ENCODE data around the gene FCF1.

The FCF1 gene, protein sequence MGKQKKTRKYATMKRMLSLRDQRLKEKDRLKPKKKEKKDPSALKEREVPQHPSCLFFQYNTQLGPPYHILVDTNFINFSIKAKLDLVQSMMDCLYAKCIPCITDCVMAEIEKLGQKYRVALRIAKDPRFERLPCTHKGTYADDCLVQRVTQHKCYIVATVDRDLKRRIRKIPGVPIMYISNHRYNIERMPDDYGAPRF

GRCh38 chr14:74712499-74713394 is at the start of gene FCF1, which contains the start of gene AREL1:
TSS of gene FCF1 (plus strand) at chr14:74713144. CDS start at chr14:74713198, 54 bp downstream.
TSS of gene AREL1 (minus strand) at chr14:74713080. CDS start at chr14:74685615, 27,465 bp downstream.
- POLR2A ChIA-PET: no interaction called here
- CTCF ChIA-PET: interaction anchor here (0.9 to 1.5 kb wide), 5 partner anchors 90 to 104 kb away, joined by 3 to 7 read pairs (median 4); partner anchors contain the start of gene LTBP2
- peak within 1 kb of the TSS; percentile 92 for H3K4me3 ChIP-seq (ENCODE audit: low read depth, low read length)
- DNase-seq (ENCODE audit: low read depth, low spot score): peak; percentile 51
- TF ChIP-seq, protein P1, sequence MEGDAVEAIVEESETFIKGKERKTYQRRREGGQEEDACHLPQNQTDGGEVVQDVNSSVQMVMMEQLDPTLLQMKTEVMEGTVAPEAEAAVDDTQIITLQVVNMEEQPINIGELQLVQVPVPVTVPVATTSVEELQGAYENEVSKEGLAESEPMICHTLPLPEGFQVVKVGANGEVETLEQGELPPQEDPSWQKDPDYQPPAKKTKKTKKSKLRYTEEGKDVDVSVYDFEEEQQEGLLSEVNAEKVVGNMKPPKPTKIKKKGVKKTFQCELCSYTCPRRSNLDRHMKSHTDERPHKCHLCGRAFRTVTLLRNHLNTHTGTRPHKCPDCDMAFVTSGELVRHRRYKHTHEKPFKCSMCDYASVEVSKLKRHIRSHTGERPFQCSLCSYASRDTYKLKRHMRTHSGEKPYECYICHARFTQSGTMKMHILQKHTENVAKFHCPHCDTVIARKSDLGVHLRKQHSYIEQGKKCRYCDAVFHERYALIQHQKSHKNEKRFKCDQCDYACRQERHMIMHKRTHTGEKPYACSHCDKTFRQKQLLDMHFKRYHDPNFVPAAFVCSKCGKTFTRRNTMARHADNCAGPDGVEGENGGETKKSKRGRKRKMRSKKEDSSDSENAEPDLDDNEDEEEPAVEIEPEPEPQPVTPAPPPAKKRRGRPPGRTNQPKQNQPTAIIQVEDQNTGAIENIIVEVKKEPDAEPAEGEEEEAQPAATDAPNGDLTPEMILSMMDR (IDR thresholded peaks at IDR 0.05; ENCODE audit: insufficient read depth, low read length, missing control alignments): no peak

DNA sequence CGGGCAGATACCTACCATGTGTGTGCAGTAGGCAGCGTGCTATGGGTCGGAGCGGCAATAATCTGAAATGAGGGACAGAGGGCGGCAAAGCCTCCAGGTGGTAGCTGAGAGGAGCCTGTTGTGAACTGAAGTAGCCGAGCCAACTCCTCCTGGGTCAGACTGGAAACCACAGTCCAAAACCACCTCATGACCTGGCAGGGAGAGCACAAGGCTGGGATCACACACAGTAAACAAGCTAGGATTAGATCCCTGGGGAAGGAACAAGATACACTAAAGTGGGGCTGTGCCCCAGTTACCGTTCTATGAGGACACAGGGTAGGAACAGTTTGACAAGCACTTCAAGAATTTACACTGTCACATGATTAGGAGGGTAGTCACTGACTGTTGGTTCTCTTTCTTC is 49.1 kb upstream of the FCF1 start:
- TF ChIP-seq, protein P1 (IDR thresholded peaks at IDR 0.05; ENCODE audit: insufficient read depth, low read length, missing control alignments): no peak
- POLR2A ChIA-PET: no interaction called here
- H3K4me3 ChIP-seq (ENCODE audit: low read depth, low read length): no peak overlapping the region
- DNase-seq (ENCODE audit: low read depth, low spot score): no peak
- CTCF ChIA-PET: interaction anchor here (1.0 to 3.9 kb wide), 4 partner anchors 8 to 51 kb away, joined by 3 to 20 read pairs (median 4); partner anchors contain the start of gene LTBP2

DNA sequence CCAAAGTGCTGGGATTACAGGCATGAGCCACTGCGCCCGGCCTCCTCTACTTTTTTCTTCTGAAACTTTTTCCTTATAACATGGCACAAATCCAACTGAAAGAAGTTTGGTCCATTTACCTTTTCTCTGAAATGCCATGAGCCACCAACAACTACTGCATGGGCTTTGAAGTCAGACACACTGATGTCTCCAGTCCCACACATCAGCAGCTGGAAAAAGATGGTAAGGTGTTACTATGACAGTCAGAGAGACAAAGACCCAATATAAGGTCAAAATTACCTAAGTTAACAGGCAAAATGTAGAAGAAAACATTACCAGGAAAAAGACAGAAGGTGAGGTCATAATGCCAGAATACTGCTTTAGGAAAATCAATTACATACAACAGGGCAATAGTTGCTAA is 48.2 kb upstream of the FCF1 start:
- CTCF ChIA-PET: interaction anchor here (0.6 to 3.9 kb wide), 5 partner anchors 12 to 55 kb away, joined by 3 to 20 read pairs (median 5); partner anchors contain the start of gene LTBP2
- POLR2A ChIA-PET: no interaction called here
- TF ChIP-seq, protein P1 (IDR thresholded peaks at IDR 0.05; ENCODE audit: insufficient read depth, low read length, missing control alignments): no peak
- H3K4me3 ChIP-seq (ENCODE audit: low read depth, low read length): no peak overlapping the region
- DNase-seq (ENCODE audit: low read depth, low spot score): no peak

- DNase-seq (ENCODE audit: low read depth, low spot score): no peak
- TF ChIP-seq, protein P1 (IDR thresholded peaks at IDR 0.05; ENCODE audit: insufficient read depth, low read length, missing control alignments): no peak
- ChIA-PET CTCF (interaction anchor here (0.8 to 2.8 kb wide), 4 partner anchors 50 to 59 kb away, joined by 3 to 14 read pairs (median 5); partner anchors contain the start of gene LTBP2), POLR2A (interaction anchor here (0.6 to 1.0 kb wide), 2 partner anchors 9 to 11 kb away, joined by 3 read pairs; no protein-coding TSS in a partner anchor)
- no peak overlapping the region for H3K4me3 ChIP-seq (ENCODE audit: low read depth, low read length)
Measured at GRCh38 chr14:74667758-74668157, 45.2 kb upstream of the FCF1 start.

DNA sequence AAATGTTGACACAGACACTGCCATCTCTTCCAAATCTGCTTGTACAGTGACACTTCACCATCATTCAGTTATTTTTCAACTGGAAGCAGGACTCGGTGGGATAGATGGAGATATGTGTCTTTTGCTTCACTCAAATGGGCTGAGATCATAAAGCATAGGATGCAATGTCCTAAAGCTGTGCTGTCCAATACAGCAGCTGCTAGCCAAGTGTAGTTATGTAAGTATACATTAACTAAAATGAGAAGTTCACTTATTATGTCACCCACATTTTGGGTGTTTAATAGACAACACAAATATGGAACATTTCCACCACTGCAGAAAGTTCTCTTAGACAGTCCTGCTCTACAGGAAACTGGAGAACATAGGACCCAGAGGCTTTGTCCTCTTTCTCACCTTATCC is 43.7 kb upstream of the FCF1 start:
- ChIA-PET CTCF (interaction anchor here (1.0 to 2.1 kb wide), 3 partner anchors 50 to 61 kb away, joined by 3 to 18 read pairs (median 5); partner anchors contain the start of gene LTBP2), POLR2A (no interaction called here)
- no peak overlapping the region for H3K4me3 ChIP-seq (ENCODE audit: low read depth, low read length)

More for the DNA sequence above, 43.7 kb upstream of the FCF1 start:
- TF ChIP-seq, protein P1 (IDR thresholded peaks at IDR 0.05; ENCODE audit: insufficient read depth, low read length, missing control alignments): no peak
- no peak for DNase-seq (ENCODE audit: low read depth, low spot score)
